Measurements from ENCODE around the gene CACNA1C. TPM values are rescaled to one million over a fixed set of nuclear protein-coding genes. Genes with fewer than 3 reads are reported as not detected.
A peak's percentile ranks its signal among the peaks of the same experiment; 100 is the strongest.

Gene CACNA1C
- polyA plus RNA-seq, 1 donor from 2014 or later: 0.06 TPM

DNA sequence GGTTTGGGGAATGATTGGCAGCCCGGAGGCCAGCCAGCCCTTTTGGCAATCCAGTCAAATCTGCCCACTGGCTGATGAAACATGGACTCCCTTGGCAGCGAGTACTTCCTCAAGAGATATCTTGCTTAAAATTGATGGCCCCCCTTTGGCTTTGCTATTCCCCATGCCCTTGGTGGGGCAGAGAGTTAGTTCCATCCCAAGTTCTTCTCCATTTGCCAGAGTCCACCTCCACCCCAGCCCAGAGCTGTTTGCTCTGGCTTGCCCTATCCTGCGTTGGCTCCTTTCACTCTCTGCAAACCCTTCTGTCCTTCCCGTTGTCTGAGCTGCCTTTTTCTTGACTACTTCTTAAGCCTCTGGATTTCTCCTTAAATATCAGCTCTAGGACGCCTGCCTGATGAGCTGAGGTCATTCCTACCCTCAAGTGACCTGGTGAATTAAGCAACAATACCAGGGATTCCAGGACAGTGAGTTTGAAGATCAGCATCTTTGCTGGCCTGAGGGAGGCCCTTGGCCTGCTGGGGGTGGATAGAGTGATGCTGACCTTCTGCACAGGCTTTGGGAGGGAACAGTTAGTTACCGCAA, 212.0 kb downstream of the CACNA1C start:
- peaks cover 2% of the 10 kb centered on the region for H3K36me3 Mint-ChIP-seq
- H3K4me3 Mint-ChIP-seq: no peak overlapping the region
- H3K27ac Mint-ChIP-seq: peak overlapping the region in 1 of 3 donors; percentile 78
- no peaks in the 10 kb centered on the region for H3K9me3 Mint-ChIP-seq
- H3K4me1 Mint-ChIP-seq: no peaks in the 10 kb centered on the region
- peaks cover 1% of the 10 kb centered on the region for H3K27me3 Mint-ChIP-seq

DNA sequence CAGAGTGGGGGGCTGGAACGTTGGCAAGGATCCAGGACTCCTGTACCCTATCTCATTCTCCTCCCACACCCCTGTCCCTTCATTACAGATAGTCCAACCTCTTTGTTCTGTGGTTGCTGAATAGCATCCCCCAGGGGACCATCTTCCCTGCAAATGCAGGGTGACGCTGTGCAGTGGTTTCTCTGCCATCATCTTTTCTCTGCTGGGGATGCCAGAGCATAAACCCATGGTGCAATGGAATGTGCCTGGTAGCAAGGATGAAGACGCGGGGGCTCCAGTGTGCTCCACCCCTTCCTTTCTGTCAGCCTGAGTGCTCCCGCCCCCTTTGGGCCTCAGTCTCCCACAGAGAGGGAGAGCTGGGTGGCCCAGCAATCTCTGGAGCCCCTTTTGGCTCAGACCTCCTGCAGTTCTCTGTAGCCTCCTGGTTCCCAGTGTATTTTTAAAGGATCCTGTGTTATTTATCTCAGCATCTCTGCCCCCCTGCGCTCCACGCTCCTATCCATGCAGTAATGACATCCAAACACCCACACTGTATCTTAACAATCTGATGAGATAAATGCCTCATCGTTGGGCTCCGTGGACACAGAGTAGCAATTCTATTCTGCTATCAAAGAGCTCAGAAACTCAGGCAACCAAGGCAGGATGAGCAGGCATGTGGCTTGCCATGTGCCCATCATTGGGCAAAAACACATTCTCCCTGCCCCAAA, 212.8 kb downstream of the CACNA1C start:
- Mint-ChIP-seq H3K27ac (no peak overlapping the region), H3K4me3 (no peak overlapping the region), H3K36me3 (peaks cover 2% of the 10 kb centered on the region), H3K9me3 (no peaks in the 10 kb centered on the region), H3K4me1 (no peaks in the 10 kb centered on the region), H3K27me3 (peaks cover 1% of the 10 kb centered on the region)

DNA sequence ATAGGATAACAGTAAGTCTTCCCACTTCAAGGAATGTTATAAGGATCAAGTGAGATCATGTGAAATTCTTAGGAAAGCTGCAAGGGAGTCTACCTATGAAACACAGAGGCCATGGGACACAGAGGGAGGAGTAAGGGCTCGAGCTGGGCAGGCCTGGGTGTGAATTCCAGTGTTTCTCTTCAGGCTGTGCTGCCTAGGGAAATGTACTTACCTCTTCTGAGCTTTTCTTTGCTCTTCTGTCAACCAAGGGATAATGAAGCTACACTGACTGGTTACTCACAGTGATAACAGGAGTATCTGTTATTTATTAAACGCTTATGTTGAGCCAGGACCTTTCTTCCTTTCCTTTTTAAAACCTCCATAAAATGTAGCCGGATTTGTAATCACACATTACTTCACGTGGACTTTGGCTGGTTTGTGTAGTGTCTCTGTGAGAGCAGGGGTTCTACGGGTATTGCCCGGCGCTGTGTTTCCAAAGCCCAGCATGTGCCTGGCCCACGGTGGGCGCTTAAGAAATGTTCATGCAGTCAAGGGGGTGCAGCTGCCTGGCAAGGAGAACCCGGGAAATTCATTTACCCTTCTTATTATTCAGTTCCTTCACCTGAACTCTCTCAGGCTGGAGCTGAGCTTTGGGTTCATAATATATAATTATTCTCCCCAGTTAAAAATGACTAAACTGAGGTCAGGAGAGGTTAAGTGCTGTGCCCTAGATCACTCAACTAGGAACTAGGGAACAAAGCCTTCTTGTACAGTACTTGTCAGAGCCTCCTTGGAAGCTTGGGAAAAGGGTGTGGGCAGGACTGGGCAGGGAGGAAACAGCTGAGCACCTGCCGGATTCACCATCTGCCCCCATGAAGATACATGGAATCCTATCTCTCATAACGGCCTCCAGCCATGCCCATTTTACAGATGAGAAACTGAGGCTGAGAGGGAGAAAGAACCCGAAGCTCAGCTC, 214.2 kb downstream of the CACNA1C start:
- peaks cover 1% of the 10 kb centered on the region for H3K27me3 Mint-ChIP-seq
- no peaks in the 10 kb centered on the region for H3K9me3 Mint-ChIP-seq
- H3K27ac Mint-ChIP-seq: no peak overlapping the region
- no peaks in the 10 kb centered on the region for H3K4me1 Mint-ChIP-seq
- peaks cover 2% of the 10 kb centered on the region for H3K36me3 Mint-ChIP-seq
- H3K4me3 Mint-ChIP-seq: no peak overlapping the region

DNA sequence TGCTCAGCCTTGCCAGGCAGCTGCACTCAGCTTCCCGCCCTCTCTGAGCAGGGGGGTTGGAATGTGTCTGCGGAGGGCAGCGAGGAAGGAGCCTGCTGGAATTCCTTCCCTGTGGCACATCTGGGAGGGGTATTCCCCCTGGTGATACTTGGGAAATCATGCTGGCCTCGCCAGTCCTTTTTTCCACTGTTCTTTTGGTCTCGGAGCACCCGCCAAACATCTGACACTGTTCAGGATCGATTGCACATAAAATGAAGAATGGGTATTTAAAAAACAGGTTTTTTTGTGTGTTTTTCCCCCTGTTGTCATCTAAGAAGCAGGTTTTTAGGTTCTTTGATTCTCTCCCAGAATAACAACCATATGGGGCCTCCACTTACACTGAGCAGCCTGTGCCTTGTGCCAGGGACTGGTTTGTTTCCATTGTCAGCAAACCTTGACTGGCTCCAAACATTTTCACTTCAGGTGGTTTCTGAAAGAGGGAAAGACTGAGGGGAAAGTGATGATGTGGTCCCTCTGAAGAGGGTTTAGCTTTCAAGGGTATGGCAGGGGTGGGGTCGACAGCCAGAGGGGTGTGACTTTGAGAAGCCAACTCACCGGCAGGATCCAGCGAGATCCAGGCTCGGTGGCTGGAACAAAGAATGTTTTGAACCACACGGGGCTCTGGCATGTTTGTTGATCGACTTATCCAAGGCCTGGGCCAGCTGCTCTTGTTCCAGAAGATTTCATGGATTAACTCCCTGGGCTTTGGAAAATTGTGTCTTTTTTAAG, 215.1 kb downstream of the CACNA1C start:
- Mint-ChIP-seq H3K4me3 (no peak overlapping the region), H3K36me3 (peaks cover 2% of the 10 kb centered on the region), H3K27ac (no peak overlapping the region), H3K27me3 (peaks cover 1% of the 10 kb centered on the region), H3K4me1 (no peaks in the 10 kb centered on the region), H3K9me3 (no peaks in the 10 kb centered on the region)

DNA sequence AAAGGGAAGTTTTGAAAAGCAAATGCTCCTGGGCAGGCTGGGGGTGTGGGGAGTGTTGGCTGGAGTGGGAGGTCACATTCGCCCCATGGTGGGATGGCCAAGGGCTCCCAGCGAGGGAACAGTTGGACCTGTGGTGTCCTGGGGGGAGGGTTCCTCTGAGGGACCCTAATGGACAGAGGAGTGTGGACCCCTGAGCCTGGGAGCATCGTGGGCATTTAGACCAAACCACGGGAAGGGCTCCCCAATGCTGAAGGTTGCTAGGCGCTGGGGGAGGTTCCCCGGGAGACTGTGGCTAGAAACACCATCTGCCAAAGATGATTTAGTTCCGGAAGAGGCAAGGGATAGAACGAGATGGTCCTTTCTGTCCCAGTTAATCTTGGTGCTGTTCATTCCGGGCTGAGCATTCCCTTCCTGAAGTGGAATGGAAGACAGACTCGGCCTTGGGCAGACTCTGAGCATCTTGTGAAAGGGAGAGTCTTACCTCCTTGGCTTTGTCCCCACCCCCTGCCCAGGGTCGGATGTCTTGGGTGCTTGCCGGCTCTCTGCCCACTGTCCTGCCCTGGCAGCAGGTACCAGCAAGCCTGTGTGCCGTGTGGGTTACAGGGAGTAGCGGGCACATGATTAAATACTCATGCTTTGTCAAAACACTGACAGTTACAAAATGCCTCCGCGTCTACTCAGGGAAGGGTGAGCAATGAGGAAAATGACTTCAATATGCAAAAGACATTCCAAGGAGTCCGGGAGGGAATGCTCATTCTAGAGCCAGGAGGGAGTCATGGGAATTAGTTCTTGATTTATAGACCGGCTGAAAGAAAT, 215.9 kb downstream of the CACNA1C start:
- H3K27me3 Mint-ChIP-seq: peaks cover 1% of the 10 kb centered on the region
- no peaks in the 10 kb centered on the region for H3K9me3 Mint-ChIP-seq
- no peak overlapping the region for H3K4me3 Mint-ChIP-seq
- peaks cover 2% of the 10 kb centered on the region for H3K36me3 Mint-ChIP-seq
- no peak overlapping the region for H3K27ac Mint-ChIP-seq
- H3K4me1 Mint-ChIP-seq: no peaks in the 10 kb centered on the region

DNA sequence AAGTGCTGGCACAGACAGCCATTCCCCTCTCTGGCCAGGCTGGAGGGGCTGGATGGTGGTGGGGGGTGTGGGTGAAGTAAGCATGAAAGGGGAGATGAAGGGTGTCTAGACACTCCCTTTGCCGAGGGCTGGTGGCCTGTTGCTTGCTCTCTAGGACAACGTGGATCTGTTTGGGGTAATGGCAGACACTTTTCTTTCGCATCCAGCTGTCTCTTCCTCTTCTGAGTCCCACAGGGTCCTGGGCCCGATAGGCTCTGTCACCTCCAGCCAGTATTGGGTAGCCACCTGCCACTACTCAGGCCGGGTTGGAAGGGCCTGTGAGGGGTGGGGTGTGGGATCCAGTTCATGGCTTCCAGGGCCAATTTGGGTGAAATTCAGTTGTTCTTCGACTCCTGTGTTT, 218.1 kb downstream of the CACNA1C start:
- Mint-ChIP-seq H3K4me1 (no peaks in the 10 kb centered on the region), H3K9me3 (no peaks in the 10 kb centered on the region), H3K4me3 (no peak overlapping the region), H3K27ac (no peak overlapping the region), H3K27me3 (peaks cover 1% of the 10 kb centered on the region), H3K36me3 (no peaks in the 10 kb centered on the region)

DNA sequence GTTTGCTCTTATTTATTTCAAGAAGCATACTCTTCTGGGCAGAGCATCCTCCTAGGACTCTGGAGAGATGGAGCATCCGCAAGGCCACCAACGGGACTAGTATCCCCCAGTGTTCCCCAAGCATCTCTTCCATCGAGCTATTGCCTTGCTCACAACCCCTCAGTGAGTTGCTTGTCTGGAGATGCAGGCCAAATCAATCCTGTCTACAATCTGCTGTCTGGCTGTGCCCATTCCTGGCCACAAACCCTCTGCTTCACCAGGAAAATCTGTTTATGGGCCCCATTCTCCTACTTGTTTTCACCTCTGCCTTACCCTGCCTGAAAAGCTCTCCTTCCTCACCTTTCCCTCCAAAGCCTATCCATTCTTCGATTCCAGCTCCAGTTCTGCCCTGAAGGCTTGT, 219.2 kb downstream of the CACNA1C start:
- no peaks in the 10 kb centered on the region for H3K27me3 Mint-ChIP-seq
- no peak overlapping the region for H3K27ac Mint-ChIP-seq
- H3K36me3 Mint-ChIP-seq: no peaks in the 10 kb centered on the region
- no peak overlapping the region for H3K4me3 Mint-ChIP-seq
- no peaks in the 10 kb centered on the region for H3K4me1 Mint-ChIP-seq
- H3K9me3 Mint-ChIP-seq: no peaks in the 10 kb centered on the region

DNA sequence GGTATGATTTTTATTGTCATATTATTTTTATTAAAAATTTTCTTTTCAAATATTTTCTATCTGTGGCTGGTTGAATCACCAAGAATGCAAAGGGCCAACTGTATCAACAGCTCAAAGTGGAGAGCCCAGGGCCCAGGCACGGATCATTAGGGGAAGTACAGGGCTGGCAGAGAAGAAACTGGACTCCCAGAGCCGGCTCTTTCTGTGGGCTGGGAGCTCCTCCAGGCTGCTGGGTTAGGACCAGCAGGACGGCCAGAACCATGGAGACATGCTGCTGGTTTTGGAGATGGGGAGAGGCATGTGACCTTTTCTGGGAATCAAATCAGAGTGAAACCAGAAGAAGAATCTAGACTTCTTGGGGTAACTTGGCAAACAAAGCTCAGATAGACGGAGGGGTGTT, 220.5 kb downstream of the CACNA1C start:
- no peaks in the 10 kb centered on the region for H3K36me3 Mint-ChIP-seq
- no peak overlapping the region for H3K27ac Mint-ChIP-seq
- no peaks in the 10 kb centered on the region for H3K4me1 Mint-ChIP-seq
- H3K4me3 Mint-ChIP-seq: no peak overlapping the region
- no peaks in the 10 kb centered on the region for H3K9me3 Mint-ChIP-seq
- no peaks in the 10 kb centered on the region for H3K27me3 Mint-ChIP-seq

DNA sequence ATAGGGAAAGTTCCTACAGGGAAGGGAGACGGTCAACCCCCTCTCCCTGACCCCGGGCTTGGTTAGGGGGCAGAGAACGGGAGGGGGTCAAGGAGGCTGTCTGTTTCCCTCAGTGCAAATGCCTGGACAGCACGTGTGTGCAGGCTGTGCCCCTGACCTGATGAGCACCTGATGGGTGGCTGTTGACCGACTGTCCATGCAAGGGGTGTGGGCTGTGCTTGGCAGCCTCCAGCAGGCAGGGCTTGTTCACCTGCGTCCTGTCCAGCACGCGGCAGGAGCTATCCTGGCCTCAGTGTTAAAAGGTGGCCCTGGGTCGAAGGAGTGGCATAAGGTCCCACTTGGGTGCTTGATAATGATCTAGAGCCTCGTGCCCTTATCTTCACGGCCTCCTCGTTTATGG, 221.0 kb downstream of the CACNA1C start:
- no peak overlapping the region for H3K27ac Mint-ChIP-seq

DNA sequence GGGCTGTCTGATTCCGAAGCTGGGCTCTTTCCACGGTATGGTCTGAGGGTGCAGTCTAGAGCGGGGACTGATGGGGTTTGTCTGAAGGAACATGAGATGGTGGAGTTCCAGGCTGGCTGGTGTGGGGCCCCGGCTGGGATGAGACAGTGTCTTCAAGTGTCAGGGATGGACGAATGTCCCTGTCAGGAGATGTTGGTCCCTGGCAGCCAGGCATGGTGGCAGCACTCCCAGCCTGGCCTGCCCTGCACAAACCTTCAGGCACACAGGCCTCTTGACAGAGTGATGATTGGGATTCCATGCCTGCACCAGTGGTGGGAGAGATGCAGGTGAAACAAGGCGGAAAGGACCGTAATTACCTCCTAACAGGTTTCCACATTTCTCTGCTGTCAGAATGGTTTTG, 221.9 kb downstream of the CACNA1C start:
- Mint-ChIP-seq H3K27ac (no peak overlapping the region), H3K36me3 (no peaks in the 10 kb centered on the region), H3K4me1 (no peaks in the 10 kb centered on the region), H3K9me3 (peaks cover 0 to 1% (median 0%) of the 10 kb centered on the region in 3 donors), H3K27me3 (no peaks in the 10 kb centered on the region), H3K4me3 (peak overlapping the region in 1 of 4 donors; percentile 22)

More for the DNA sequence above, 221.0 kb downstream of the CACNA1C start:
- no peak overlapping the region for H3K4me3 Mint-ChIP-seq
- H3K27me3 Mint-ChIP-seq: no peaks in the 10 kb centered on the region
- no peaks in the 10 kb centered on the region for H3K36me3 Mint-ChIP-seq
- no peaks in the 10 kb centered on the region for H3K9me3 Mint-ChIP-seq
- no peaks in the 10 kb centered on the region for H3K4me1 Mint-ChIP-seq

DNA sequence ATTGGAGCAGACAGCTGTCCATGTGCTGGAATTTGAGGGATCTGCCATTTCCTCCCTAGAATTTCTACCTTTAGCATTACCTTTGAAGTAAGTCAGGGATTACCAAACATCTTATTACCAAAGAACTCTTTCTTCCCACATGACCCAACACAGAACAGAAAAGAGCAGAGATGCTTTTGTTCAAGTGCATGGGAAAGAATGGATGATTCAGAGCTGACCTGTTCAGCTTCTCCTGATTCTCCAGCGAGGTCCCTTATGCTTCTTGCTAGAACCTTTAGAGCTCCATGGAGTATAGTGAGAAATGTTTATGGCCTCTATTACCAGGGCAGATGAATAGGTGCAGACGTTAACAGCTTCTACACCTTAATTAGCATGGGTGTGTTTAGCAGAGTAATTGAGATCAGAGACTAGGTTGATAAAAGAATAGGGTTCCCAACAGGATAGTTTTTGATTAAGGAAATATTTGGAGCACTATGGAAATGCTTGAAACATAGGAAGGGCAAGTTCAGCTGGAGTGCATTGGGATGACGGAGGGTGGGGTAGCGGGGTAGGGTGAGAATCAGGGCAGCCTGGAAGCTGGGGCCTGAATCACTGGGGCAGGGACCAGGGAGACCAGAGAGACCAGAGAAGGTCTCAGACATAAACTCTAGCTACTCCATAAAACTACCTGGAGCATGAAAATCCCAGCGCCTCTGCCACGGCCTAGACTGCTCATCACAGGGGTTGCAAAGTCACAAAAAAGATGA, 223.7 kb downstream of the CACNA1C start:
- Mint-ChIP-seq H3K27ac (peak overlapping the region in 1 of 3 donors; percentile 11), H3K9me3 (peaks cover 0 to 5% (median 1%) of the 10 kb centered on the region in 3 donors), H3K27me3 (no peaks in the 10 kb centered on the region), H3K4me1 (no peaks in the 10 kb centered on the region), H3K4me3 (no peak overlapping the region), H3K36me3 (no peaks in the 10 kb centered on the region)

DNA sequence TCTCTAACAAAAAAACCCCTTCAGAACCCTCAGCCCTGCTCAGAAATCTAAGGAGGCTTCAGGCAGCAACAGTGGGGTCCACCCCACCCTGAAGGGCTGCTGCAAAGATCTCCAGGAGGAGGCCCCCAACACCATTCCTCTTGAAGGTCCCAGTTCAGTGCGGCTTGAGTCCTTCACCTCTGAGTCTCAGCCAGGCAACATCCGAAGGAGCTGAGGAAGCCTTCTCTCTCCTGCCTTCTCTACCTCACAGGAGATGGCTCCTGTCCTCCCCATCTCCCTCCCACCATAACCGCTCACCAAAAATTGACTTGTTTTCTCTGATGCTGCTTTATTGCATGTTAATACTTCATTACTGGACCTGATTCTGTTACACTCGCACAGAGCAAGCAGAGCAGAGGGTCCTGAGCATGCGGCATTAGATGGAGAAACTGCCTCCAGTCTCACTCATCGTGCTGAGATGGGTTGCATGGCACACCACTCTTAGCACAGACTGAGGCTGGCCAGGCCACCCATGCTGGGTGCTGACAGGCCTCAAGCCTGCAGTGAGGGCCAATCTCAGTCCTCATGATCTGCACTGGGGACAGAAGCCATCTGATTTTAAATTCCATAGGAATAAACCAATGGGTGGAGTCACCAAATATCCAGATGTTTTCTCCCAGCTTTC, 224.8 kb downstream of the CACNA1C start:
- H3K27ac Mint-ChIP-seq: no peak overlapping the region
- H3K27me3 Mint-ChIP-seq: no peaks in the 10 kb centered on the region
- H3K4me1 Mint-ChIP-seq: no peaks in the 10 kb centered on the region
- no peaks in the 10 kb centered on the region for H3K36me3 Mint-ChIP-seq
- H3K9me3 Mint-ChIP-seq: peaks cover 0 to 6% (median 1%) of the 10 kb centered on the region in 3 donors
- H3K4me3 Mint-ChIP-seq: no peak overlapping the region

DNA sequence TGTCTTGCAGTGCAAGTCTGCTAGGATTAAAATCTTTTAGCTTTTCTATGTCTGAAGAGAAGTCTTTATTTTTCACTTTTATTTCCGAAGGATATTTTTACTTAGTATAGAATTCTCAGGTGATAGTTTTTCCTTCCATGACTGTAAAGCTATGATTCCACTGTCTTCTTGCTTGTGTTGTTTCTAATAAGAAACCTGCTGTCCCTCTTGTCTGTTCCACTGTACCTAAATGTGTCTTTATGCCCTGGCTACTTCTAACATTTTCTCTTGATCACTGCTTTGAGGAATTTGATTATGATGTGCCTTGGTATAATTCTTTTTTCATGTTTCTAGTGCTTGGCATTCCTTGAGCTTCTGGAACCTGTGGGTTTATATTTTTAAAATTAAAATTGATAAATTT, 228.7 kb downstream of the CACNA1C start:
- peaks cover 13% of the 10 kb centered on the region for H3K27me3 Mint-ChIP-seq
- peaks cover 0 to 3% (median 3%) of the 10 kb centered on the region in 3 donors for H3K4me1 Mint-ChIP-seq
- no peak overlapping the region for H3K4me3 Mint-ChIP-seq
- H3K36me3 Mint-ChIP-seq: no peaks in the 10 kb centered on the region
- peaks cover 0 to 6% (median 1%) of the 10 kb centered on the region in 3 donors for H3K9me3 Mint-ChIP-seq
- H3K27ac Mint-ChIP-seq: no peak overlapping the region
